Upper lobe of left lung (tissue), 6 donors: ENCODE results near the gene FCRL5. TPM values are rescaled to one million over a fixed set of nuclear protein-coding genes. Genes with fewer than 3 reads are reported as not detected.

Experiments used
- ATAC-seq, 2 donors: fragments of 200-7000 bp; cut with Tn5 transposase; one replicate each; pipeline ENCODE4 v1.9.1; 2022; ENCODE audit warnings: mild to moderate bottlenecking in 2 of 2, moderate library complexity in 2 of 2; ENCODE audit not compliant: low FRiP score in 2 of 2
- DNase-seq, 2 donors: peaks; one replicate each; pipeline ENCODE4 v3.0.0-alpha.2; 2019 to 2020
- H3K27ac ChIP-seq, 4 donors: fragments of 200-600 bp; sonication (generic); one replicate each; pipeline ENCODE4 v1.5.1; 2016 to 2019
- H3K27me3 ChIP-seq, 4 donors: fragments of 200-600 bp; sonication (generic); one replicate each; pipeline ENCODE4 v1.5.1; 2017 to 2019
- H3K36me3 ChIP-seq, 4 donors: fragments of 200-600 bp; sonication (generic); one replicate each; pipeline ENCODE4 v1.5.1; 2016 to 2019
- H3K4me1 ChIP-seq, 4 donors: fragments of 200-600 bp; sonication (generic); one replicate each; pipeline ENCODE4 v1.5.1; 2018 to 2019
- H3K4me3 ChIP-seq, 4 donors: fragments of 200-600 bp; sonication (generic); one replicate each; pipeline ENCODE4 v1.5.1; 2017 to 2019; ENCODE audit warnings: mild to moderate bottlenecking in 2 of 4, moderate library complexity in 1 of 4
- H3K9me3 ChIP-seq, 4 donors: fragments of 200-600 bp; sonication (generic); one replicate each; pipeline ENCODE4 v1.5.1; 2018 to 2019
- CTCF ChIP-seq, 6 experiments: fragments of 450-650 bp in 4 of 6; fragments of 200-600 bp in 2 of 6; sonication (generic) in 2 of 6; IDR thresholded peaks; one replicate each; pipeline ENCODE4 v1.5.1; 2016 to 2019; ENCODE audit warnings: antibody characterized with exemption in 6 of 6
- EP300 ChIP-seq, 4 donors: sonication (generic); formaldehyde crosslinking; IDR thresholded peaks; one replicate each; pipeline ENCODE4 v1.5.1; 2017; ENCODE audit warnings: antibody characterized with exemption in 4 of 4, control low read depth in 2 of 4
- POLR2A ChIP-seq, 4 donors: fragments of 450-650 bp; IDR thresholded peaks; one replicate each; pipeline ENCODE4 v1.5.1; 2016 to 2017; ENCODE audit warnings: antibody characterized with exemption in 4 of 4, mild to moderate bottlenecking in 2 of 4
- POLR2AphosphoS5 ChIP-seq, 2 donors: sonication (generic); formaldehyde crosslinking; IDR thresholded peaks; one replicate each; pipeline ENCODE4 v1.5.1; 2017; ENCODE audit warnings: antibody characterized with exemption in 2 of 2
- WGBS, 2 donors: methylation state at CpG; one replicate each; pipeline ENCODE4 v1.1.5; 2017 to 2018; 5-methylcytosine and 5-hydroxymethylcytosine counted together
- total RNA-seq, 6 donors: library from RNA; depleted of rRNA in 4 of 6; stranded (reverse); fragments of >200 nt in 4 of 6; gene quantifications; one replicate each; pipeline versions ENCODE4 v1.1.0 to v1.2.1, GENCODE V29; 2016 to 2021
- donor health status: DM: no; HTN: no; CAD: no; lungs with moderate emphysema.
- donor health status: DM: no; HTN: yes; CAD: no; lungs with severe emphysema.

The FCRL5 gene
- total RNA-seq, 6 donors from 2014 or later, result 0.22 to 9.8 (median 2.1) TPM

DNA sequence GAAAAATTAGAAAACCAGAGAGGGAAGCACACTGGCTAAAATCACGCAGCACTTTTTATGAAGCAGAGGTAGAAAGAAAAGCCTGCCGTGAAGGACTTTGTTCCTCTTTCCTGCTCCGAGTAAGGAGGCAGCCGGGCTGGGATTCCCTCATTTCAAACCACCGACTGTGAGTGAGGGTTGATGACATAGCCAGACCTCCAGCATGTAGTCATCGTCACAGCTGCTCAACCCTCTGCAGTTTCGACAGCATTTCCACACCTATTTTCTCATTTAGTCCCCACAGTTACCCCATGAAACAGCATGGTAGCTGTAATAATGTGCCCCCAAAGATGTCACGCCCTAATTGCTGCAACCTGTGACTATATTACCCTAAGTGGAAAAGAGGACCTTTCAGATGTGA lies 35.3 kb downstream of the FCRL5 start:
- no peaks in the 10 kb centered on the region for H3K4me1 ChIP-seq
- no peaks in the 10 kb centered on the region for H3K27me3 ChIP-seq
- no peak overlapping the region for H3K27ac ChIP-seq
- H3K36me3 ChIP-seq, result no peaks in the 10 kb centered on the region
- no peak for ATAC-seq
- H3K4me3 ChIP-seq, result no peak overlapping the region
- TF ChIP-seq POLR2A (IDR thresholded peaks at IDR 0.05) (no peak), POLR2AphosphoS5 (IDR thresholded peaks at IDR 0.05) (no peak), CTCF (IDR thresholded peaks at IDR 0.05) (no peak), EP300 (IDR thresholded peaks at IDR 0.05) (no peak)
- 68 to 81% methylated on average over 8 of the region's 8 CpGs for WGBS, 2 donors
- DNase-seq, result no peak
- no peaks in the 10 kb centered on the region for H3K9me3 ChIP-seq

DNA sequence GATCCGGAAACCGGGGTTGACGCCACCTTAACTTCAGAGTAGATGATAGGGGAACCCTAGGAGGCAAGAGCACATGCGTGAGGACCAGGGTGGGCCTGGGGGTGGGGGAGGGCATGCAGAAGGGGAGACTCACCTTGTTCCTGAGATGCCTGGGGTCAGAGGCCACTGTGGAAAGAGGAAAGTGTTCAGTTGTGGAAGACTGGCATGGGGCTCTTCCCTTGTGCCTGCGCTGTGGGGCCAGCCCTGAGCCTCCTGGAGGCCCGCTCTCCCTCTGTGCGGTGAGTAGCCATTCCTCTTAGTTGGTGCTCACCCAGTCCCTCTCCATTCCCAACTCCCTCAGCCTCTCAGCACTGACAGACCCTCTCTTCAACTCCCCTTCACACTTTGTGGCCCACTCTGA lies 36.6 kb downstream of the FCRL5 start:
- DNase-seq, result peak in 1 of 2 donors; percentile 34

DNA sequence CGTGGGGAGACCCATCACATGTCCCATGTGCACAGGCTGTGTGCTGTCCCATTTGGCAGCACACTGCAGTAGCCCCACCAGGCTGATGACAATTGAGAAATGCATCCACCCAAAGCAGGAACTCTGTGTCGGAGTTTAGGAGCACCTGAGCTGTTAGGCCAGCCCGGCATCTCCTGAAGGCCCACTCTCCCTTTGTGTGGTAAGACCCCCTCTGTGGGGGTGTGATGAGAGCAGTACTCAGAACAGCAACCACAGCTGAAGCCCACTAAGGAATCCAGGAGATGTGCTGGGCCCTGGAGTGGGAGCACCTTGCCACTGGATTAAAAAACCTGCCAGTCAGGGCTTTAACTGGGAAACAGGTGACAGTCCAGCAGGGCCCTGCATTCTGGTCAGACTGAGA lies 37.2 kb downstream of the FCRL5 start:
- Histone ChIP-seq H3K27me3 (no peaks in the 10 kb centered on the region), H3K4me3 (no peak overlapping the region), H3K36me3 (no peaks in the 10 kb centered on the region), H3K27ac (no peak overlapping the region), H3K9me3 (no peaks in the 10 kb centered on the region), H3K4me1 (no peaks in the 10 kb centered on the region)
- TF ChIP-seq POLR2A (IDR thresholded peaks at IDR 0.05), result no peak
- no peak for TF ChIP-seq EP300 (IDR thresholded peaks at IDR 0.05)
- no peak for TF ChIP-seq CTCF (IDR thresholded peaks at IDR 0.05)
- no peak for TF ChIP-seq POLR2AphosphoS5 (IDR thresholded peaks at IDR 0.05)
- WGBS, 2 donors, result 84 to 100% methylated on average over 2 to 3 of the region's 3 CpGs
- DNase-seq, result no peak
- no peak for ATAC-seq

More for the DNA sequence above, 36.6 kb downstream of the FCRL5 start:
- no peak for TF ChIP-seq CTCF (IDR thresholded peaks at IDR 0.05)
- no peak for TF ChIP-seq POLR2A (IDR thresholded peaks at IDR 0.05)
- no peak for TF ChIP-seq EP300 (IDR thresholded peaks at IDR 0.05)
- no peak for TF ChIP-seq POLR2AphosphoS5 (IDR thresholded peaks at IDR 0.05)
- Histone ChIP-seq H3K4me1 (no peaks in the 10 kb centered on the region), H3K36me3 (no peaks in the 10 kb centered on the region), H3K4me3 (no peak overlapping the region), H3K27ac (no peak overlapping the region), H3K9me3 (no peaks in the 10 kb centered on the region), H3K27me3 (no peaks in the 10 kb centered on the region)
- 91 to 99% methylated on average over 7 of the region's 7 CpGs for WGBS, 2 donors
- no peak for ATAC-seq

DNA sequence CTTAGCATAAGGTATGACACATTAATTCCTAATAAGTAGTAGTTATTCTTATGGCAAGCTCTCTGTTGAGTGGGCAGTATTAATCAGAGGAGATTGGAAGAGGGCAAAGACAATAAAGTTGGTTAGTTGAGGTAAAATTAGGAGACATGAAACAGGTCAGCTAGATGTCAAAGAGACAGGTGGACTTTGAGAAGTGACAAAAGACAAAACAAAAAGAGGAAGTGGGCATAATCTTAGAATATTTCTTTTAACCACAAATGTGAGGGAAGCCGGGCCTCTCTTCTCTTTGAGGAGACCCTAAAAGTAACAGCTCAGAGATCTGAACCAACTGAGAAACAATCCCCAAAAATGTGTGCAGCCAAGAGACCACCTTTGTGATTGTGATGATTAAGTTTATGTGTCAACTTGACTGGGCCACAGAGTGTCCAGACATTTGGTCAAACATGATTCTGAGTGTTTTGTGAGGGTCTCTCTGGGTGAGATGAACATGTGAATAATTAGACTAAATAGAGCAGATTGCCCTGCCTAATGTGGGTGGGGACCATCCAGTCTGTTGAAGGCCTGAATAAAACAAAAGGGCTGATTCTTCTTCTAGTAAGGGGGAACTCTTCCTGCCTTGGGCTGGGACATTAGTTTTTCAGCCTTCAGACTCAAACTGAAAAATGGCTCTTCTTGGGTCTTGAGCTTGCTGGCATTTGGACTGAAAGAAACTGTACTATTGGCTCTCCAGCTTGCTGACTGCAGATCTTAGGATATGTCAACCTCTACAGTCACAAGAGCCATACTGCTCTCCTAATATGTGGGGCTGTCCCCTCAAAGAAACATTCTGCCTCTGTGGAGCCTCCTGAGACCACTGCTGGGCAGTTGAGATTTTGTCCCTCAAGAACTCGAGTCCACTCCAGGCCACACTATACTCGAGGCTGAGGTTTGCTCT lies 40.0 kb downstream of the FCRL5 start:
- Histone ChIP-seq H3K27ac (no peak overlapping the region), H3K4me3 (no peak overlapping the region), H3K27me3 (no peaks in the 10 kb centered on the region), H3K4me1 (no peaks in the 10 kb centered on the region), H3K36me3 (no peaks in the 10 kb centered on the region), H3K9me3 (no peaks in the 10 kb centered on the region)
- WGBS, 2 donors, result 81 to 89% methylated on average over 3 of the region's 3 CpGs
- ATAC-seq, result no peak
- no peak for DNase-seq
- TF ChIP-seq EP300 (IDR thresholded peaks at IDR 0.05) (no peak), POLR2A (IDR thresholded peaks at IDR 0.05) (no peak), POLR2AphosphoS5 (IDR thresholded peaks at IDR 0.05) (no peak), CTCF (IDR thresholded peaks at IDR 0.05) (no peak)
